HG03442 (cell line): ENCODE measurements around the gene SLCO4A1.

ENCODE experiments used
- ATAC-seq: cut with Tn5 transposase; IDR thresholded peaks from one replicate; pipeline ENCODE4 v1.9.1; 2021; ENCODE audit warnings: mild to moderate bottlenecking, moderate library complexity; ENCODE audit not compliant: unreplicated experiment

Gene SLCO4A1

DNA sequence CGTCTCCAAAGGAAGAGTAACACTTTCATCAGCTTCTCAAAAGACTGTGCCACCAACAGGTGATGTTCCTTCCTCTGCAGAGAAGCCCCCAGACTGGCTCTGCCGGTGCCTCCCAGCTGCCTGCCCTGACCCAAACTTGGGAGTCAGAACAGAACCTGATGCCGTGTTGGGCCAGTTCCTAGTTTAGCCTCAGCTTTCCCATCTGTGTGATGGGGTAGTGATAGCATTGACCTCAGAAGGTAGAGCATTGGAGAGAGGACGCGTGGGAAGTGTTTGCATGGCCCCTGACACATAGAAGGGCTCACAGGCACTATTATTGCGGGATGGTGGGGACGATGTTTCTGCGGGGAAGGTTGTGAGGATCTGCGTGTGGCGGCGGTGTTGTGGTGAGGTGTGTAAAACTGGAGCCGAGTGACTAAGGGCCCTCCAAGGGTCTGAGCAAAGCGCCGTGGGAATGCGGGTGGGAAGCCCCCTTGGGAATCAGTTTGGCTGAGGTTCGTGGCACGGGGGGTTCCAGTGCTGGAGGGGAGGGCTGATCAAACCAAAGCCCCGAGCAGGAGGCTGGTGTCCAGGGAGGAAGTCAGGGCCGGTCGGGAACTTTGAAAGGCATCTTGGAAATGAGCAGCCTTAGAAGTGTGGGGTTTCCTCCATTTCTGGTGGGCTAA, 68.0 kb downstream of the SLCO4A1 start:
- no peak for ATAC-seq

DNA sequence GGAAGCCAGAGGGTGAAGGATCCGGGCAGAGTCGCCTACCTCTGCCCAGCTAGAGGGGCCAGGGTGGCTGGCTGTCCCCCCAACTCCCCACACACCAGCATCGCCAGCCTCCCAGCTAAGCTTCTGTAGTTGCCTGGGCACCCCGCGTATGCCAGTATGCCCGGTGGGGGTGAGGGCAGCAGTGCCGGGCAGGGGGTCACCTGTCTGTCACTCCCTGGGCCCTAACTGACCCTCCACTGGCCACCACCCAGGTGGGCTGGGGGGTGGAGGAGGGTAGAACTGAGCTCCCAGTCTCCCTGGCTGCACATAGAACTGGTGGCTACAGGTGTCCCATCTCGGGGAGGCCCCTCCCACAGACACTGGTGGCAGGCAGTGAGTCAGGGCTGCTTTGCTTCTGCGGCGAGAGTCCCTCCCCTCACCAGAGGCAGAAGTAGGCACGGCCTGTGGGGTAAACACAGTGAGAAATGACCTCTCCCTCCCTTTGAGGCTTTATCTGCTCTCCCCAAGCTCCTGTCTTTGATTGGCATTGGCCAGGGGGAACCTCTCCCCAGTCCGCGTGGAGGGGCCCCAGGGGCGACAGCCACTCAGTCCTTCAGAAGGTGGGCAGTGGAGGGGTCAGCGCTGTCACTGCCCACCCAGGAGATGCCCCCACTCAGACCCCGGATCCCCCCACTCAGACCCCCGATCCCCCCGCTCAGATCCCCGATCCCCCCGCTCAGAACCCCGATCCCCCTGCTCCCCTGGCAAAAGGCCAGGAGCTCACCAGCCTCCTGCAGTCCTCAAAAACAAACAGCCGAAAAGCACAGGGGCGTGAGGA, 68.8 kb downstream of the SLCO4A1 start:
- no peak for ATAC-seq

DNA sequence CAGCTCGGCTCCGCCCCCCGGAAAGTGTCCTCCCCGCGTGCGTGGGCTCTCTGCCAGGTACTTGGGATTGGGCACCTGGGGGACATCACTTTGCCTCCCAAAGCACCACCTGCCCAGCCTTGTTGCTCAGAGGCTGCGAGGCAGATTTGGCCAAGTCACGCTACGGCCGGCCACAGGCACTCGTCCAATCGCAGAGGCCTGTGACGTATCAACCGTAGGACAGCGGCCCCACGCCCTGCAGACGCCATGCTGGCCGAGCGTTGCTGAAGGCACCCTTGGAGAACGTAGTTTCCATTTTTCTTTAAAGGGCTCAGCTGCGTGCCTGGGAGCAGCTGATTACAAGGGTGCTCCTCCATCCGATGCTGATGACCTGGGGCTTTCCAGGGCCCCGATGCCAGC, 69.4 kb downstream of the SLCO4A1 start:
- no peak for ATAC-seq

DNA sequence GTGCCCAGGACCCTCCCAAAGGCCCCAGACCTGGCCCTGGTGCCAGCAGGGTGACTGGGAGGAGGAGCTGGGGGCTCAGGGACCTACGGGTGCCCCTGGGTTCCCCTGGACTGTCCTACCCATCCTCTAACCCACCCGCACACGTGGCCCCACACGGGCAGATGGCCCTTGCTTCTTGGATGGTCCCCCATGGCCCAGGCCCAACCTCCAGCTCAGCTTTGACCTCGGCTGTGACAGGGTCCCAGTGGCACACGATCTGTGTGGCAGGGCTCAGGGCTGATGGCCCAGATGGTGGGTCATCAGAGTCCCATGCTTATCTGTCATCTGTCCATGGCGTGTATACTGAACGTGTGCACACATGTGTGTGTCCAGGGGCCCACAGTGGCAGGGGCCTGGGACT, 70.3 kb downstream of the SLCO4A1 start:
- no peak for ATAC-seq

DNA sequence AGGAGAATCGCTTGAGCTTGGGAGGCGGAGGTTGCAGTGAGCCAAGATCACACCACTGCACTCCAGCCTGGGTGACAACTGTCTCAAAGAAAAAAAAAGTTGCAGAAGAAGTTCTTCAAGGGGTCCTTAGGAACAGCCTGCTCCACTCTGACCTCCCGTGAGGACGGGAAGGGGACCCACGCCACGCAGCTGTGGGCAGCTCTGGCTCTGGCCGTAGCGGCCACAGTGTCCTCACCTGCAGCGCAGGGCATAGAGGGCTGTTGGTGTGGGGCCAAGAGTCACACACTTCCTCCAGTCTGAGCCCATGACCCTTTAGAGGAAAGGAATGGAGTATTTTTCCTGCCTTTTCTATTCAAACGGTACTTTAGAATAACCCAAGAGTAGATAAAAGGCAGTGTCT, 71.7 kb downstream of the SLCO4A1 start:
- ATAC-seq: no peak

- ATAC-seq: no peak
Measured at GRCh38 chr20:62714799-62715198, 72.5 kb downstream of the SLCO4A1 start.

DNA sequence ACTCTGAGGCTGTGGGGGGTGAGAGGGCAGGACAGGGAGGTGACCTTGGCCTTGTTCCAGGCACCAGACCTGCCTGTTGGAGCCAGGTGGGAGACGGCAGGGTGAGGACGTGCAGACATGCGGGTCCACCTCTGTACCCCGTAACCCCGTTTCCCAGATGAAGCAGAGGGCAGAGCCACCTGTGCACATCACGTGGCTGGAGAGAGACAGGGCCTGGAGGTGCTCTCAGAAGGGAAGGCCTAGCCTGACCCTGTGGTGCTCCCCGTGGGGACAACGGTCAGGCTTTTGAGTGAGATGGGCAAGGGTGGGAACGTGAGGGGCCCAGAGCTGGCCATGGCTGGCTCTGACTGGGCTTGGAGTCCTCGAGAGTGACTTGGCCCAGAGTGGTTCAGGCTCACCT, 72.9 kb downstream of the SLCO4A1 start:
- ATAC-seq: no peak

DNA sequence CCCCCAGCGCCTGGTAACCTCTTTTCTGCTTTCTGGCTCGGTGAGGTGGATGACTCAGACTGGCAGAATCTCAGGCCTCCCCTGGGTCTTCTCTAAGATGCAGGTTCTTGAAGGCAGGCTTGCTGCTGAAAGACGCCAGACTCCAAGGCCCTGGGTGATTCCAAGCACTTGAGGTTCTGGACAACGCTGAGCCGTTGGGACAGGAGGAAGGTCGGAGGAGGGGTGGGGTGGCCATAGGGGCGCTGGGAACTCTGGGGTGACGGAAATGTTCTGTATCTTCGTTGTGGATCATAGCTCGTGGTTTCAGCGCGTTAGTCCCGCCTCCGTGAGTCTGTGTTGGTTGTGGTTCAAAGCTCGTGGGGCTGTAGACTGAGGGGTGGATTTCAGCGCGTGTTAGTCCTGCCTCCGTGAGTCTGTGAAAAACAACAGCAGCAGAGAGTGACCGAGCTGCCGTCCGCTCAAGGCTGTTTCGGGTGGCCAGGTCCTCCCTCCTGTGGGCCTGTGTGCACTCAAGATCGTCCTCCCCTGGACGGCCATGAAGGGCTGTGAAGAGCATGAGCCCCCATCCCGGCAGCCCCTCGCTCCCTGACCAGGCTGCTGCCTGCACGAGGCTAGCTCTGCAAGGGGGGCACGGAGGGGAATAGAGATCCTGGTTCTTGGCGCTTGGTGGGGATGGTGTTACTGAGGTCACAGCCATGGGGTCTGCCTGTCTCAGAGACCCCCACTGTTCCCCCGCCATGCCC, 74.1 kb downstream of the SLCO4A1 start:
- no peak for ATAC-seq

DNA sequence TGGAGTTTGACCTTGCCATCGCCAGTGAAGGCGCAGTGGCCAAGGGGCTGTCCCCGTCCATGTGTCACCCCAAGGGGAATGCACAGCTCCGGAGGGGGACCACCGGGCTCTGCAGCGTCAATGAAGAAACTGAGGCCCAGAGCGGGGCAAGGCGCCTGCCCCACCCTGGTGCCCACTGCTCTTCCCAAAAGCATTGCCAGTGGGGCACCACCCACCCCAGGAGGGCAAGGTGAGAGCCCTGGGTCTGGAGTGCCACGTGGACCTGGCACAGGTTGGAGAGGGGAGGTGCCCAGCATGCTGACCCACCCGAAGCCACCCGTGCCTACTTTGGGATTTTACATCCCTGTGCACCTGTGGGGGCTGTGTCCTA, 74.6 kb downstream of the SLCO4A1 start:
- ATAC-seq: no peak

- no peak for ATAC-seq
Measured at GRCh38 chr20:62717933-62718332, 75.6 kb downstream of the SLCO4A1 start.

GRCh38 chr20:62718546-62718945, 76.2 kb downstream of the SLCO4A1 start:
- no peak for ATAC-seq

DNA sequence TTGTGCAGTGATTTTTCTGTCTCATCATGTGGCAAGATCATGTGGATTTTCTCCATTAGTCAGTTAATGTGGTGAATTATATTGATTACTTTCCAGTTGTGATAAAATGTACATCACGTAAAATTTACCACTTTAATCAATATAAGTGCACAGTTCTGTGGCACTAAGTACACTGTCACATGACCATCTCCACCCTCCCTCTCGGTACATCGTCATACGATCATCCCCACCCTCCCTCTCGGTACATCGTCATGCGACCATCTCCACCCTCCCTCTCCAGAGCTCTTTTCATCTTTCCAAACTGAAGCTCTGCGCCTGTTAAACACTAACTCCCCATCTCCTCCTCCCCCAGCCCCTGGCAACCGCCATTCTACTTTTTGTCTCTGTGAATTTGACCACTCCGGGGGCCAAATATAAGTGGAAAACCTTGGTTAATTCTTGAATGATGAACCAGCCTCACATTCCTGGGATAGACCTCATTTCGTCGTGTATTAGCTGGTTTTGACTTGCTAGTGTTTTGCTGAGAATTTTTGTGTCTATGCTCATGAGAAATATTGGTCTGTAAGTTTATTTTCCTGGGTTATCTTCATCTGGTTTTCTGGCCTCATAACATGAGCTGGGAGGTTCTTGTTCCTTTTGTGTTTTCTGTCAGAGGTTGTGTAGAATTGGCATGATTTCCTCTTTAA, 77.1 kb downstream of the SLCO4A1 start:
- no peak for ATAC-seq
